ENCODE data around the gene KCNN3.

KCNN3 gene

DNA sequence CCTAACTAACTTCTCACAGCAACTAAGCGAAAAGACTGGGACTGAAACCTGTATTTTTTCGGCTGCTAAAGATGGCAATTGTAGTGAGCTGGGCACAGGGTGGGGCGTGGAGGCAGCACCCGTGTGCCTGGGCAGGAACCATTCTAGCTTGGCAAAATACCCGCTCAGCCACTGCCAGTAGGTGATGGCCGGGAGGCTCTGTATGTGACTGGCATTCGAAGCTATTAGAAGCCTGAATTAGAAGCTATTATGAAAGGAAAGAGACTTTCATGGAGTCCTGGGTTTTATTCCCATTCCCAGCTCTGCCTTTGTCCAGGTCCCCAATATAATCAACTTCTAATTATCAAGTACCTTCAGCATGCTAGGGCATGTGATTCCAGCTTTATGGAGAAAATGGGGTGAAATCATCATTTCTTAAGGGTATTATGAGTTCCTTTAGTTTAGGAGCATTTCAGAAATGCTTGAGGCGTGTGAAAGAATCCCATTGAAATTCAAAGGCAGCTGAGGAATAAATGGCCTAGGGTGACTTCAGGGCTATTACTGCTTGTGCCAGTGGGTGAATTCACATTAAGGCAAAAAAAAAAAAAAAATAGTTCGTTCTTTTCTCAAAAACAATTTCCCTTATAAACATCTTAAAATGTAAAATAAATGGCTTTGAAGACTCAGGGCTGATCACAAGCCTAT, 125.6 kb downstream of the KCNN3 start:
- Mint-ChIP-seq H3K27ac (peak overlapping the region; percentile 53), H3K27me3 (ENCODE audit: low read depth) (peaks cover 8% of the 10 kb centered on the region)

DNA sequence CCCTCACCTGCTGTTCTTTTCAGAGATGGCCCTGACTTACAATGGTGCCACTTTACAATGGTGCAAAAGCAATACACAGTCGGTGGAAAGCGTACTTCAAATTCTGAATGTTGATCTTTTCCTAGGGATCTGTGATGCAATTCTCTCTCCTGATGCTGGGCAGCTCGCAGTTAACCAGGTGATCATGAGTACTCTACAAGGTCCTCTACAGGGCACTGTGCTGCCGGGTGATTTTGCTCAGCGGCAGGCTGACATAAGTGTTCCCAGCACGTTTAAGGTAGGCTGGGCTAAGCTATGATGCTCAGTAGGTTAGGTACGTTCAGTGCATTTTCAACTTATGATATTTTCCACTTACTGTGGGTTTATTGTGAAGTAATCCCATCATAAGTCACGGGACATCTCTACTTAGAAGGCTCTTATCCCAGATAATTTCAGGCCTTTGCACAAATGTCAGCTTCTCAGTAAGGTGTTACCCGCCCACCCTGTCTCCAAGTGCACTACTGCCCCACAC, 126.5 kb downstream of the KCNN3 start:
- no peak for DNase-seq (ENCODE audit: low spot score)
- Mint-ChIP-seq H3K27me3 (ENCODE audit: low read depth) (peaks cover 8% of the 10 kb centered on the region), H3K4me3 (no peak overlapping the region), H3K4me1 (ENCODE audit: low read depth) (peaks cover 61% of the 10 kb centered on the region), H3K36me3 (ENCODE audit: low read depth) (peaks cover 2% of the 10 kb centered on the region), H3K9me3 (peaks cover 6% of the 10 kb centered on the region), H3K27ac (no peak overlapping the region)

More for the DNA sequence above, 125.6 kb downstream of the KCNN3 start:
- no peak for DNase-seq (ENCODE audit: low spot score)
- Mint-ChIP-seq H3K4me1 (ENCODE audit: low read depth) (peaks cover 61% of the 10 kb centered on the region), H3K9me3 (peaks cover 6% of the 10 kb centered on the region), H3K36me3 (ENCODE audit: low read depth) (peaks cover 2% of the 10 kb centered on the region), H3K4me3 (no peak overlapping the region)

DNA sequence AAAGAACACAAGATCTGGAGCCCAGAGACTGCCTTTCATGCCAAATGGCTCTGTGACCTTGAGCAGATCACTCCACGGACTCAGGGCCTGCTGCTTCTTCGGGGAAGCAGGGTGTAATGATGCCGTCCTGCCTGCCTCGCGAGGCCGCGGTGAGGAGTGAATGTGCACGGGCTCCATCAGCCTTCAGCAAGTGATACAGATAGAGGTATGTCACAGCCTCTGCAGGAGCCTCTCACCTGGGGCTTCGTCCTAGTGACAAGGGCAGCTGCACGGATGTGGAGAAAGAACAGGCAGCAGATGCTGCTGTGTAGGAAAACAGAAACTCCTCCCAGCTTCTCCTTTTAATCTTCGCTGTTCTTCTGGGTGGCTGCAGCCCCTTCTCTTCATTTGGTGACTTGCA, 127.5 kb downstream of the KCNN3 start:
- Mint-ChIP-seq H3K27me3 (ENCODE audit: low read depth) (peaks cover 8% of the 10 kb centered on the region), H3K9me3 (peaks cover 6% of the 10 kb centered on the region), H3K36me3 (ENCODE audit: low read depth) (peaks cover 2% of the 10 kb centered on the region), H3K27ac (no peak overlapping the region), H3K4me1 (ENCODE audit: low read depth) (peaks cover 55% of the 10 kb centered on the region), H3K4me3 (no peak overlapping the region)
- DNase-seq (ENCODE audit: low spot score): no peak

DNA sequence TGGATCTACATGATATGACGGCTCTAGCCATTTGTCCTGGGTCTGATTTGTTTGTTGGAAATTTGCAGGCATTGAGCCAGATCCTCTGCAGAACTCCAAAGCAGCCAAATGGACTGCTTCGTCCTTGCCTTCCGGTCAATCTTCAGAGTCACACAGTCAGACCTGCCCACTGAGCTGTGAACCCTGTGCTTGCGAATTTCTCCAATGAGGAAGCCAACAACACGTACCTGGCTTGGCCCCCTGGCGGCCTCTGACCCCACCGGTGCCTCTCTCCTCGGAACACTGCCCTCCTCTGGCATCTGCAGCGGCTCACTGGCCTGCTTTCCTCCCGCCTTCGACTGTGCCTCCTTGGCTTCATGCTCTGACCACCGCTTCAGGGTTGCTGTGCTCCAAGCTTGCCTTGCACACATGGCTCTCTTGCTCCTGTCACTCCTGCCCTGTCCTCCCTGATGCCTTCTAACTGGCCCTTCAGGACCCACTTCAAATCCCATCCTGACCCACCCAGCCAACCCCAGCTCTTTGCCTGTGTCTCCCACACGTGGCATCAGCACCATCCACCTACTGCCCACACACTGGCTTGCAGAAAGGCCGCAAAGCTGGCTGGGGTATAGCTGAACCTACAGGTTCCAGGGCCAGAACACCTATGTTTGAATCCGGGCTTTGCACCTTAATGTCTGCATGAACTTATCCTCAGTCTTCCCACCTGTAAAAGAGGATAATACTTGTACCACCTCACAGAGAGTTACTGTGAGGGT, 128.2 kb downstream of the KCNN3 start:
- H3K4me3 Mint-ChIP-seq: no peak overlapping the region
- DNase-seq (ENCODE audit: low spot score): no peak
- H3K4me1 Mint-ChIP-seq (ENCODE audit: low read depth): peaks cover 55% of the 10 kb centered on the region
- H3K36me3 Mint-ChIP-seq (ENCODE audit: low read depth): peaks cover 2% of the 10 kb centered on the region
- H3K27ac Mint-ChIP-seq: no peak overlapping the region
- H3K27me3 Mint-ChIP-seq (ENCODE audit: low read depth): peaks cover 10% of the 10 kb centered on the region
- H3K9me3 Mint-ChIP-seq: peaks cover 6% of the 10 kb centered on the region

- H3K27ac Mint-ChIP-seq: no peak overlapping the region
- peaks cover 6% of the 10 kb centered on the region for H3K9me3 Mint-ChIP-seq
- DNase-seq (ENCODE audit: low spot score): no peak
- H3K4me1 Mint-ChIP-seq (ENCODE audit: low read depth): peaks cover 55% of the 10 kb centered on the region
- peaks cover 2% of the 10 kb centered on the region for H3K36me3 Mint-ChIP-seq (ENCODE audit: low read depth)
- peaks cover 12% of the 10 kb centered on the region for H3K27me3 Mint-ChIP-seq (ENCODE audit: low read depth)
- H3K4me3 Mint-ChIP-seq: no peak overlapping the region
These were observed 128.8 kb downstream of the KCNN3 start for GRCh38 chr1:154741327-154741726.

DNA sequence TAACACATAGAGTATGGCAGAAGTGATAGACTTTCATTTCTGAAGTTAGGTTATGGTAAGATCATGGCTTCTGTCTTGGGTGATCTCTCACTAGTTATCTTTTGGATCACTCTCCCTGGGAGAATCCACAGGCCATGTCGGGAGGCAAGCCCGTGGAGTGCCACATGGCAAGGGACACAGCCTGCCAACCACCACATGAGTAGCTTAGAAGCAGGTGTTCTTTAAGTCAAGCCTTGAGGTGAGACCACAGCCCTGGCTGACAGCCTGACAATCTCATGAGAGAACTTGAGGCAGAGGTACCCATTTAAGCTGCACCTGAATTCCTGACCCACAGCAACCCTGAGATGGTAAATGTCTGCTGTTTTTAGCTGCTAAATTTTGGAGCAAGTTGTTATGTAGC, 130.4 kb downstream of the KCNN3 start:
- H3K36me3 Mint-ChIP-seq (ENCODE audit: low read depth): peaks cover 2% of the 10 kb centered on the region
- peaks cover 6% of the 10 kb centered on the region for H3K9me3 Mint-ChIP-seq
- no peak overlapping the region for H3K4me3 Mint-ChIP-seq
- DNase-seq (ENCODE audit: low spot score): no peak
- H3K27ac Mint-ChIP-seq: no peak overlapping the region
- peaks cover 49% of the 10 kb centered on the region for H3K4me1 Mint-ChIP-seq (ENCODE audit: low read depth)
- peaks cover 10% of the 10 kb centered on the region for H3K27me3 Mint-ChIP-seq (ENCODE audit: low read depth)

DNA sequence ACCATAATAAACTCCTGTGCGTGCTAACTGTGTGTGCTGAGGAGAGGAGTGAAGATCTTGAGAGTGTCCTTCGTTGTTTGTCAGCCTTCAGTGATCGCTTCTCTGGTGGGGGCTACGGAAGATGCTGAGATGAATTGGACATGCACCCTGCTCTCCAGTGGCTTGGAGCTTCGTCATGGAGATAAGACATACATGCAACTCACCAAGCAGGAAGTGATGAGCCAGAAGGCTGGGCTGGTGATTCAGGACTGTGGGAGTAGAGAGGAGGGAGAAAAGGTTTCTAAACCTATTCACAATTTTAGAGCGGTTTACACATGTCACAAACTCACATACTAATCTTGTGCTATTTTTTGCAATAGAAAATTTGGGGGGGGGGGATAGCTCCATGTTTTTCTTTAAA, 133.2 kb downstream of the KCNN3 start:
- peak overlapping the region; percentile 55 for H3K27ac Mint-ChIP-seq
- peak overlapping the region; percentile 33 for H3K4me3 Mint-ChIP-seq
- H3K4me1 Mint-ChIP-seq (ENCODE audit: low read depth): peaks cover 45% of the 10 kb centered on the region
- peaks cover 6% of the 10 kb centered on the region for H3K9me3 Mint-ChIP-seq
- H3K36me3 Mint-ChIP-seq (ENCODE audit: low read depth): peaks cover 2% of the 10 kb centered on the region
- DNase-seq (ENCODE audit: low spot score): peak; percentile 78
- H3K27me3 Mint-ChIP-seq (ENCODE audit: low read depth): peaks cover 4% of the 10 kb centered on the region

DNA sequence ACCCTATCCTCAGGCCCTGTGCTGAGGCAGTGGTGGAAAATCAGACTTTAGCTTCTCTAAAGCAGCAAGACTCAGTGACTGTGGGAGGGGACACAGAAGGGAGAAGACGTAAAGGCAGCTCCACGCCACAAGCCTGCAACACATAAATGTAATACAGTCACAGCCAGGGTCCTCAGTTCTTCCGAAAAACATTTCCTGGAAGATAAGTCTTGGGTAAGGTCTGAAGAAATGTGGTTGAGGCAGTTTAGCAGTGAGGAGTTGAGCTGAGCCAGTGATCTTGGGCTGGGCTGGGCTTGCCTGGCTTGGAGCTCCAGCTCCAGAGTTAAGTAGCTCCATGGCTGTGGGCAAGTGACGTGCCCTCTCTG, 134.3 kb downstream of the KCNN3 start:
- Mint-ChIP-seq H3K9me3 (peaks cover 2% of the 10 kb centered on the region), H3K4me3 (peak overlapping the region; percentile 15), H3K27me3 (ENCODE audit: low read depth) (peaks cover 4% of the 10 kb centered on the region), H3K4me1 (ENCODE audit: low read depth) (peaks cover 47% of the 10 kb centered on the region), H3K27ac (peak overlapping the region; percentile 69), H3K36me3 (ENCODE audit: low read depth) (no peaks in the 10 kb centered on the region)
- no peak for DNase-seq (ENCODE audit: low spot score)

- no peaks in the 10 kb centered on the region for H3K9me3 Mint-ChIP-seq
- no peak for DNase-seq (ENCODE audit: low spot score)
- peak overlapping the region; percentile 15 for H3K4me3 Mint-ChIP-seq
- H3K27me3 Mint-ChIP-seq (ENCODE audit: low read depth): peaks cover 4% of the 10 kb centered on the region
- H3K4me1 Mint-ChIP-seq (ENCODE audit: low read depth): peaks cover 50% of the 10 kb centered on the region
- peak overlapping the region; percentile 69 for H3K27ac Mint-ChIP-seq
- no peaks in the 10 kb centered on the region for H3K36me3 Mint-ChIP-seq (ENCODE audit: low read depth)
These were observed 134.8 kb downstream of the KCNN3 start for GRCh38 chr1:154735061-154735803.

DNA sequence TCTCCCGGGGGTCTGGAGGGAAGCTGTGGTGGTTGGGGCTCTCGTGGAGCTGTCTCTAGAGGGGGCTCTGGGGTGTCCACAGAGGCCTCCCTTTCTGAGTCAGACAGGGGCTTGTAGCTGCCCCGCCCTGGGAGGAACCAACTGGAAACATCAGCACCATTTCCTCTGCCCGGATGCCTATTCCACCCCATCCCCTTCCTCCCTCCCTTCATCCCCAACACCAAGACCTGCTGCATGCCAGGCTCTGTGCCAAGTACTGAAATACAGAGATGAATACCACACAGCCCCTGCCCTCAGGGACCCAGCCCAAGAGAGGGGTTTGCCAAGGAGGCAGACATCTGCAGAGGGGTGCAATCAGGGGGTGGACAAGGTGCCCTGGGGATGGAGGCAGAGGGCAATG, 136.5 kb downstream of the KCNN3 start:
- peaks cover 54% of the 10 kb centered on the region for H3K4me1 Mint-ChIP-seq (ENCODE audit: low read depth)
- peaks cover 4% of the 10 kb centered on the region for H3K27me3 Mint-ChIP-seq (ENCODE audit: low read depth)

GRCh38 chr1:154730986-154731489, 139.0 kb downstream of the KCNN3 start:
- Mint-ChIP-seq H3K4me1 (ENCODE audit: low read depth) (peaks cover 49% of the 10 kb centered on the region), H3K36me3 (ENCODE audit: low read depth) (no peaks in the 10 kb centered on the region), H3K27me3 (ENCODE audit: low read depth) (no peaks in the 10 kb centered on the region), H3K4me3 (no peak overlapping the region), H3K27ac (no peak overlapping the region), H3K9me3 (no peaks in the 10 kb centered on the region)
- no peak for DNase-seq (ENCODE audit: low spot score)

More for the DNA sequence above, 136.5 kb downstream of the KCNN3 start:
- DNase-seq (ENCODE audit: low spot score): no peak
- no peaks in the 10 kb centered on the region for H3K9me3 Mint-ChIP-seq
- no peaks in the 10 kb centered on the region for H3K36me3 Mint-ChIP-seq (ENCODE audit: low read depth)
- no peak overlapping the region for H3K4me3 Mint-ChIP-seq
- no peak overlapping the region for H3K27ac Mint-ChIP-seq

DNA sequence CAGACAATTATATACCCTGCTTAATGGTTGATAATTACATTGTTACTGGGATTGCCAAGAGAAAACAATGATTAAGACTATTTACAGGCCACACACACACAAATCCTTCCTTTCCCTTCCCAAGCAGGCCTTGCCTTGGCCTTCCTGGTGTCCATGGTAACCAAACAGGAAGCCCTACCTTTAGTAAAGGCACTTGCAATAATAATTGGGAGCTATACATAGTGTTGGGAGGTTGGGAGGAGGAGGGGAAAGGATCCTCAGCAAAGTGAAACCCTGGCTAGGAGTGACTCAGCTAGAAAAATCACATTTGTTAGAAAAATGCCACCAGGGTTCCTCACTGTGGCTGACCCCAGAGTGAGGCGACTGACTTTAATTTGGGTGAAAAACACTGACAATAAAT, 139.8 kb downstream of the KCNN3 start:
- Mint-ChIP-seq H3K27ac (no peak overlapping the region), H3K4me3 (no peak overlapping the region), H3K4me1 (ENCODE audit: low read depth) (peaks cover 43% of the 10 kb centered on the region), H3K36me3 (ENCODE audit: low read depth) (no peaks in the 10 kb centered on the region), H3K27me3 (ENCODE audit: low read depth) (no peaks in the 10 kb centered on the region), H3K9me3 (no peaks in the 10 kb centered on the region)
- DNase-seq (ENCODE audit: low spot score): no peak

DNA sequence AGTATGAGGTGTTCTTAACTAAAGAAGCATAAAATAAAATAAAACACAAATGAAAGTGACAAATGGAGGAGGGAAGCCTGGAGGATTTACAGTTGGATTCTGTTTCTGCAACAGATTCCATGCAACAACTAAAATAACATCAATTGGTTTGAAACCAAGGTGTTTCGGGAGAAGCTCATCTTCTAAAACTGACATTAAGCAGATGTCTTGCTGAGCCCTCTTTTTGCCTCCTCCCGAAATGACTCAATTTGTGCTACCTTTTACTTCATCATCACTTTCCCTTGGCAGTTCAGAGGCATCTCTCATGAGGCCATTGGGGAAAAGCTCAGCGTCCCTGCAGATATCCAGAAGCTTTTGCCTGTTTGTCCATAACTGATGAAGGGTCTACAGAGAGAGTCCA, 140.5 kb downstream of the KCNN3 start:
- H3K4me3 Mint-ChIP-seq: no peak overlapping the region
- H3K36me3 Mint-ChIP-seq (ENCODE audit: low read depth): no peaks in the 10 kb centered on the region

GRCh38 chr1:154729031-154729442, 141.0 kb downstream of the KCNN3 start:
- DNase-seq (ENCODE audit: low spot score): no peak
- H3K4me3 Mint-ChIP-seq: no peak overlapping the region
- H3K27ac Mint-ChIP-seq: no peak overlapping the region
- H3K4me1 Mint-ChIP-seq (ENCODE audit: low read depth): peaks cover 39% of the 10 kb centered on the region
- H3K27me3 Mint-ChIP-seq (ENCODE audit: low read depth): no peaks in the 10 kb centered on the region
- no peaks in the 10 kb centered on the region for H3K9me3 Mint-ChIP-seq
- no peaks in the 10 kb centered on the region for H3K36me3 Mint-ChIP-seq (ENCODE audit: low read depth)

More for the DNA sequence above, 140.5 kb downstream of the KCNN3 start:
- Mint-ChIP-seq H3K27ac (no peak overlapping the region), H3K4me1 (ENCODE audit: low read depth) (peaks cover 40% of the 10 kb centered on the region), H3K27me3 (ENCODE audit: low read depth) (no peaks in the 10 kb centered on the region), H3K9me3 (no peaks in the 10 kb centered on the region)
- DNase-seq (ENCODE audit: low spot score): no peak

All from T-helper 2 cell treated with Interferon-gamma antibody and Interleukin-4, amounts not matched to agents 5 μg/mL and 100 μg/mL, for 36 hours (primary cell).